Fibroblast of the aortic adventitia (primary cell): ENCODE measurements around the gene PAQR7. TPM values are rescaled to one million over a fixed set of nuclear protein-coding genes. Genes with fewer than 3 reads are reported as not detected.
A peak's percentile ranks its signal among the peaks of the same experiment; 100 is the strongest.

ENCODE experiments used
- DNase-seq: peaks from one replicate; pipeline ENCODE4 v3.0.0-alpha.2; 2010; ENCODE audit warnings: low read depth
- H3K4me3 ChIP-seq: 2 replicates; pipeline ENCODE4 v1.5.1; 2011; ENCODE audit warnings: low read depth, mild to moderate bottlenecking, control low read depth, low read length, moderate library complexity
- CTCF ChIP-seq: IDR thresholded peaks from 2 replicates; pipeline ENCODE4 v1.5.1; 2011; ENCODE audit warnings: mild to moderate bottlenecking, low read length, control low read depth, inconsistent platforms; ENCODE audit not compliant: insufficient read depth
- total RNA-seq: library from RNA; depleted of rRNA; stranded (reverse); fragments of >200 nt; gene quantifications from 2 replicates; pipeline ENCODE4 v1.2.3, GENCODE V29; 2012; ENCODE audit warnings: low replicate concordance

Gene PAQR7
- total RNA-seq, 1 donor = 6.9 TPM

- peak; percentile 38 for TF ChIP-seq CTCF
- DNase-seq = no peak
- no peak overlapping the region for H3K4me3 ChIP-seq
Measured at GRCh38 chr1:25837262-25837875, 38.1 kb downstream of the PAQR7 start.

DNA sequence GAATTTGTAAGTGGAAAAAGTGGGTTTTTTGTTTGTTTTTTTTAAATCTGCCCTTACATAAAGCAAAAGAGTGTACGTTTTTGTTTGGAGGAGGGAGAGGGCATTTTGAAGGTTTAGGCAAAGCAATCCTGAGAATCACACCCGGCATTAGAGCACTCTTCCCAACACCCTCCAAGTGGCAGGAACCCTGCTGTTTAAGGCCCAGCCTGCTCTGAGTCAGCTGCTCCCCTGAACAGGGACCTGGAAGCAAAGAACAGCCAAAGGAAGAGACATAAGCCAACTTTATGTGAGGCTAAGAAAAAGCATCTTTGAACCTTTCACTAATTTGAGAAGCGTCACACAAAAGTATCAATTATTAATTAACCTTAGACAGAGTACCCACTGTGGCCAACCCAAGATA is 38.8 kb downstream of the PAQR7 start:
- no peak for TF ChIP-seq CTCF
- DNase-seq = no peak
- no peak overlapping the region for H3K4me3 ChIP-seq

DNA sequence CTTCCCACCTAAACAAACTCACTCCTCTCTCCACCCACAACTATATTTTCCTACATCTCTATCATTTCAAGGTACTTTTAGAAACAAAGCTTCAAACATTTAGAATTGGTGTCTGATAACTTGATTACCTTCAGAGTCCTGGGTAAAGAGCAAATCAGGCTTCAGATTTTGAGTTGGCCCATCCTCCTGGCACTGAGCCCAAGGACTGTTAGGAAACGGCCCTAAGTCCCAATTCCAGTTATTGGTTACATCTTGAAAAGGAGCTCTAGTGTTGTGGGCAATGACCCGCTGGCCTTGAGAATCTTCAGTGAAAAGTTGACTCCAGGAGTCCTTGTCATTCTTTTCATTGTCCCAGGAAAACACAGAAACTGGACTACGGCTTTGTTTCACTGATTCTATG is 40.6 kb downstream of the PAQR7 start:
- no peak for TF ChIP-seq CTCF
- no peak for DNase-seq
- no peak overlapping the region for H3K4me3 ChIP-seq

GRCh38 chr1:25833158-25833557 is 42.4 kb downstream of the PAQR7 start:
- no peak for DNase-seq
- no peak for TF ChIP-seq CTCF
- H3K4me3 ChIP-seq = no peak overlapping the region

- DNase-seq = no peak
- H3K4me3 ChIP-seq = no peak overlapping the region
- TF ChIP-seq CTCF = no peak
Measured at GRCh38 chr1:25832336-25833037, 43.0 kb downstream of the PAQR7 start.

DNA sequence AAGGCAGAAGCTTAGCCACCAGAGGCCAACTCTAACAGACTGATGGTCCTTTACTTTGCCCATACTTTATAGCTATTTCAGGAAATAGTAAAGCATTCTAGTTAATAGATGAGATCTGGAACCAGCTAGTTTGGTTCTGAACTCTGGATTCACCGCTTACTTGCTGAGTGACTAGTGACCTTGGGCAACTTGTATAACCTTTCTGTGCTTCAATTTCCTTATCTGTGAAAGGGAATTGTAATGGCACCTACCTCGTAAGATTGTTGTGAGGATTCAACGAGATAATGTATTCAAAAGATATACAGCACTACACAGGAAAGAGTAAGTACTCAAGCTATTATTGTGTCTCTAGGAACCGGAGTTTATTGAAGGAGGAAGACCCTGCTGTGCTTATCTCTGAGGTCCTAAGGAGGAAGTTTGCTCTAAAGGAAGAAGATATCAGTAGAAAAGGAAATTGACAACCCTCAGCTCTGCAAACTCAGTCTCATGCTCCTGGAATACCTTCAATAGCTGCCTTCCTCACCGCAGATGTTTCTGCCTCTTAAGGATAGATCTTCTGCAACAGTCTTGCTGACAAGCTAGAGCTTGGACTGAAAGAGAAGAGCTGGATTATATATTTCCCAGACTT is 43.8 kb downstream of the PAQR7 start:
- DNase-seq = no peak
- no peak for TF ChIP-seq CTCF
- H3K4me3 ChIP-seq = no peak overlapping the region
